Raji (cell line): ENCODE measurements around the gene CCDC15.

Experiments
- POLR2A ChIP-seq: IDR thresholded peaks from 2 replicates; pipeline ENCODE4 v1.6.1; 2011; ENCODE audit warnings: low read depth, low read length, control low read depth; ENCODE audit not compliant: insufficient read depth

CCDC15 gene

DNA sequence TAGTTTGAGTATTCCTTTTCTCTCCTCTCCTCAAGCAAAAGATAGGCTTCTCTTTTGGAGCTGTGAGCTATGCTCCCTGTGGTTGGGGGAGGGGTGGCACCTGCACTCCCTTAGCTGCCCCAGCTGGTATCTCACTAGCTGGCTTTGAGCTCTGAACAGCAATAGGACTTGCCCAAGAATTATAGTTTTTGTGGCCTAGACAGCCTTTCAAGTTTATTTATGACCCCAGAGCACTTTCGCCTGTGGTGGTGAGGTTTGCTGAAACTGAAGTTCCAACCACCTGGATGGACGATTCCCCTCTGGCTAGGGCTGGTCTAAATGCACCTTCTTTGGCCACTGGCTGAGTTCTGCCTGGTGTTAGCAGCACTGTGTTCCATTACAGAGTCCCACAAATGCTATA is 72.0 kb downstream of the CCDC15 start:
- no peak for TF ChIP-seq POLR2A

DNA sequence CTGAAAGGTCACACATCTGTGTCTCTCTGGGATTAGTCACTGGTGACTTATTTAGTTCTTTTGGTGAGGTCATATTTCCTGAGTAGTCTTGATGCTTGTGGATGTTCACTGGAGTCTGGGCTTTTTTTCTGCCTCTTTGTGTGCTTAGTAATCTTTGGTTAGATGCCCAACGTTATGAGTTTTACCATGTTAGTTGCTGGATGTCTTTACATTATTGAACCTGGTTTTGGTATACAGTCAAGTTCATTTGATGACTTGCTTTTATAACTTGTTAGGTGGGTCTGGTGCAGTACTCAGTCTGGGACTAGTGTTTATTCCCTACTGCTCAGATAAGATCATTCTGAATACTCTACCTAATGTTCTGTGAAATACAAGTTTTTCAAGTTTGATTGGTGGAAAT is 82.9 kb downstream of the CCDC15 start:
- TF ChIP-seq POLR2A, result no peak

DNA sequence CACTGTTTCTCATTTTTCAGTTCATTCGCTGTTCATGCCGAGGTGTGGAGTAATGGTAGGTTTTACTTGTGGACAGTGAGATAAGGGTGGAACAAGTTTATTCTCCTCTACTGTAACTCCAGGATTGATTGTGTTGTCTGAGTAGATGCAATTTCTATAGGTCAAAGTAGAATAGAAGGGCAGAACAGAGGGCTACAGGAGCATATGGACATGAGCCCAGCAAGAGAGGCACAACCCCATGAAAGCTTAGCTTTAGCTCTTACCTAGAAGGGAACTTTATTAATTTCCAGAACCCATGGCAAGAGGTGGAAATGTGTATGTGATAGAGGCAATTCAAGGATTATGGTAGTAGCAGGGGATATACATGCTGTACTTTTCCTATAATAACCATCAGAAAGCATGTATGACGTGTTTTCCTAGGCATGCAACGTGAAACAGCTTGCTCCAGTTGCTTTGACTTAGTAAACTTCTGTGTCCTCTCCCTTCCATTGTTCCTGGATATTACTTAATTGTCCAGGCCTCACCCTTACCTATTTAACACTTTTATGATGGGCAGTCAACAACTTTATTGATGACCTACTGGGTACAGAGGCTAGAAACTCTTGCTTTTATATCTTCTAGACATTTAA is 95.3 kb downstream of the CCDC15 start:
- no peak for TF ChIP-seq POLR2A

DNA sequence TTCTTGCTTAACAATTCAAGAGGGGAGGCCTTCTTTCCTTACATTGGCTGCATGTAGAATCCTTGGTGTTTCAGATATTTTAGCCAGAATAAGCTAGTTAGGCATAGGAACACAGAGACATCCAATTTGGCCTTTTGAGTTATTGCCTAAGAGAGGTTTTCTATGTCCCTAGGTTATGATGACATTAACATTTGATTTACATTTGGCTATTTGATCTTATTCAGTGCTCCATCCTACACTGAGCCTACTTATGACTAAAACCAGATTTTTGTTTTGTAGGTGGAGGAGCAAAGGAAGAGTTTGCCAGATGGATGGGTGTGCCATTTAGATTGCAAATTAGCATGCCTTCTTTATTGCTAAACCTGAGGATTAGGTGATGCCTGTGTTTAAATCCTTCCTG is 98.0 kb downstream of the CCDC15 start:
- TF ChIP-seq POLR2A, result no peak

DNA sequence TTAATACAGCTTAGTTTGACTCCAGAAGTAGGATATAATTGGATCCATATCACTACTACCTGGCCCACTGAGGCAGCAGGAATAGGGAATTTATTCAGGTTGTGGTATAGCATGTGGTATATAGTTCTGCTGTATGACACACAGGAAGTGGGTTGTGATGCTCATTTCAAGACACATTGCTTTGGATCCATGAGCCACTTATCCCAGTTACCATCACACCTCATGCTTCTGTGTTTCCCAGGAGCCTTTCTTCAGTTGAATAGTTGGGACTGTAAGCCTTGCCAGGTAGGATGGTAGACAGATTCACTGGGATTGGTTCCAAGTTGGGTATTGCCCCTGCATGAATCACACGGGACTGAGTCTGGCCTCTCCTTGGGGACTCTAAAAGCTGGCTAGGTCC is 99.2 kb downstream of the CCDC15 start:
- TF ChIP-seq POLR2A, result no peak

DNA sequence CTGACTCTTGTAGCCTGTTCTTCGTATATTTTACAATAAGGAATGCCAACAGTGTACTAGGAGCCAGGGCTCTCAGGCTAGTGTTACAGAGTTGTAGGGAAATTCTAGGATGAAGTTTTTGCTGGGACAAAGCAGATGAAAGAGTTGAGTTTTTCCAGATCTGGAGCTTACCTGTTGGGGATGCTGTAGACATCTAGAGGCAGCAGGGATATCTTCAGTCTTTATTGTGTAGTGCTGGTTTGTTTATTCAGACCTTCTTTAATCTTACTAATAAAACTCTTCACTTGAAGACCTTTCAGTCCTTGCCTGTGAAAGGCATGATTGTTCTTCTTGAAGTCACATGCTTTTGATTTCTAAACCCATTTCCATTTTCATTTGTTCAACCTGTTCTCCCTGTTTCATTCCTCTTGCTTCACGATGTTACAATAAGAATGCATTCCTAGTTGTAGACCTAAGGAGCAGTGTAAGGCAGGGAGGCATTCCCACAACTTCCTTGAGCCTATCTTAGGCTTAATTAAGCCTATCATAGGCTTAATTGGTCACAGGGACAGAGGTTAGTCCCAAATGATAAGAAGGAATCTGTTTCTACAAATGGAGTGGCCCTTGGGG is 101.2 kb downstream of the CCDC15 start:
- TF ChIP-seq POLR2A, result no peak

DNA sequence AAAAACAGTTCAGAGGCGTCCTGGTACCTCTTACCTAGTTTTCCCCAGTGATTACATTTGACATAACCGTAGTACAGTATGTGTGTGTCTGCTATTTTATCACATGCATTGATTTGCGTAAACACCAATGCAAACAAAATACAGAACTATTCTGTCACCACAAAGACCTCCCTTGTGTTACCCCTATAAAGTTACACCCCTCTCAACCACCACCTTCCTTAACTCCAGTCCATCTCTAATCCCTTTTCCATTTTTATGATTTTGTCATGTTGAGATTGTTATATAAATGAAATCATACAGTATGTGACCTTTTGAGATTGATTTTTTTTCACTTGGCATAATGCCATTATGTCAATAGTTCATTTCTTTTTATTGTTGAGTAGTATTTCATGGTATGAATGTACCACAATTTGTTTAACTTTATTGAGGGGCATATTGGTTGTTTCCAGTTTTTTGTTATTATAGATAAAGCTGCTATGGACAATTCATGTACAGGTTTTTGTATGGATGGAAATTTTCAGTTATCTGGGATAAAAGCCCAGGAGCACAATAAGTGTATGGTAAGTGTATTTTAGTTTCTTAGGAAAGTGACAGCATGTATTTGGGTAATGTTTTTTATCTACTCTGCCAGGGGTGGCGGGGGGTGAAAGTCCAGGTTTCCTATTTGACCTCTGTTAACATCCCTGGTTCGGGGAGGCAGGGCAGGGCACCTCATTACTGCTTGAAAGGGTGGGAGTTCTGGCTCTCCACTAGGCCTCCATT is 103.1 kb downstream of the CCDC15 start:
- no peak for TF ChIP-seq POLR2A

DNA sequence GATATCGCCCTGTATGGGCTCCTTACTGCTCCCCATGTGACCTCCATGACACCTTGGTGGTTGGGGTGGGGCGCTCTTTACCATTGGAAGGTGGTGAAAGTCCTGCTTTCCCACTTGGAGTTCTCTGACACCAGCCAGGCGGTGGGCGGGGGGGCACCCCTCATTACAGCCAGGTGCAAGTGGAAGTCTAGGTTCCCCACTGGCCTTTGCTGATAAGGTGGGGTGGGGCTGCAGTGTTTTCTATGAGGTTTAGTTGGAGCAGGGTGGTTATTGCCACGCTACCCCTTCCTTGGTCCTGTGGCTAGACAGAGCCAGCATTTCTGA is 103.7 kb downstream of the CCDC15 start:
- TF ChIP-seq POLR2A, result no peak

DNA sequence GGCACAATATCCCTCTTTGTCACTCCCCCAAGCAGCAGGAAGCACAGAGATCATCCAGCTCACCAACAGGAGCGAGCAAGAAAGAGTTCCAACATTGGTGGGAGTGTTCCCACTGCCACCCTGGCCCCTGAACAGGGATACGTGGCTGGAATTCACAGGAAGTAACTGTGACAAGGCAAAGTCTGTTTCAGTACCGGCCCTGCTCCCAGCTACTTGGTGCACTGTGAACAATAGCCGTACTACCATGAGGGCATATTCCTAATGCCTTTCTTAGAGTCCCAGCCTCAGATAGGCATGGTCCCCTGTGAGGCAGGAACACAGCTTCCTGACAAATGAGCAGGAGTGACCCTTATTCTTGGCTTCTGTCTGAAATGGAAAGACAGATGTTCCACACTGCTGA is 107.3 kb downstream of the CCDC15 start:
- TF ChIP-seq POLR2A, result no peak

DNA sequence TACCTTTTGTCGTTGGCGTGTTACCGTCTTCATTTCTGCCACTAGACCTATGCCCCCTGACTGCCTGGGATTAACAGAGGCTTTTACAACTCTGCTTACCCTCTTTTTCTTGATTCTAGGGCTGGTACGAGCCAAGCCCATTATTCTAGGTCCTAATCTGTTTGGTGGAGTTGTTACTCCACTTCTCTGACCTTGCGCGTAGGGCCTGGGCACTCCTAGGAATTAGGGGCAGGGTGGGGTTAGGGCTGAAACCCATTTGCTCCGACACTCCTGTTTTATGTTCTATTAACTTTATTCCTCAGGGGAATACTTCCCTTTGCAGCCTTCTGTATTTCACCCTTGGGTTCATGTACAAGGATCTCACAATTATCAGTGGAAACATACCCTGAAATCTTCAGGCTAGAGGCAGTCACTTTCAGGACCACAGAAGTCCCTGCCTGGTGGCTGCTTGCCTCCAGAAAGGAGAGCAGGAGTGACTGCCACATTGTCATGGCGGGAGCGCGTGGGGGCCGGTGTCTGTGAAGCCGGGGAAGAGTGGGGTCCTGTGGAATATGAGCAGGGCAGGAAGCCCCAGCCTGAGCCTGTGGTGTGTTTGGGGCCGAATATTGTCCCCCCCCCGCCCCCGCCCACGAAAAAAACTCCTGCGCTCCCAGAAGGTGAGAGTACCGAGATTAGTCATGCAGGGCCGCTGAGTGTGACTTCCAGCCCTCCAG is 108.4 kb downstream of the CCDC15 start:
- TF ChIP-seq POLR2A, result no peak

DNA sequence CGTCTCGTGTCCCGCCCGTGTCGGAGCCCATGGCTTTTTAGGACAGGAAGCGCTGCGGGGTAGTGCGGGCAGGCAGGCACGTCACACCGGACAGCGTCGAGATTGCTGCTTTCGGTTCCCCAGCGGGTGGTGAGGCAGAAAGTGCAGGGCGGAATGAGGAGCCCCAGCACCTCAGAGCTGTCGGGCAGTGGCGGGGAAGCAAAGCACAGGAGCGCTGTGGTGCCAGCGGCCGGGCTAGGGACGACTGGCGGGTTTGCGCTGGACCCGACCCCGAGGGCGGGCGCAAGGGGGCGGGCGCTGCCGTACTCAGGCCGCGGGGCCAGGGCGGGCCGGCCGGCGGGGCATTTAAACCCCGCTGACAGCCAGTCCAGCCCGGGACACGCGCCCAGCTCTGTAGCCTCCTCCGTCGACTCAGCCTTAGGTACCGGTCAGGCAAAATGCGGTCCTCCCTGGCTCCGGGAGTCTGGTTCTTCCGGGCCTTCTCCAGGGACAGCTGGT is 109.0 kb downstream of the CCDC15 start, which contains the start of gene SLC37A2:
Gene SLC37A2, plus strand, starts transcription at position 375 of the 498 bp plus-strand sequence. Its CDS starts 63 bp downstream, at position 438.
- no peak for TF ChIP-seq POLR2A

DNA sequence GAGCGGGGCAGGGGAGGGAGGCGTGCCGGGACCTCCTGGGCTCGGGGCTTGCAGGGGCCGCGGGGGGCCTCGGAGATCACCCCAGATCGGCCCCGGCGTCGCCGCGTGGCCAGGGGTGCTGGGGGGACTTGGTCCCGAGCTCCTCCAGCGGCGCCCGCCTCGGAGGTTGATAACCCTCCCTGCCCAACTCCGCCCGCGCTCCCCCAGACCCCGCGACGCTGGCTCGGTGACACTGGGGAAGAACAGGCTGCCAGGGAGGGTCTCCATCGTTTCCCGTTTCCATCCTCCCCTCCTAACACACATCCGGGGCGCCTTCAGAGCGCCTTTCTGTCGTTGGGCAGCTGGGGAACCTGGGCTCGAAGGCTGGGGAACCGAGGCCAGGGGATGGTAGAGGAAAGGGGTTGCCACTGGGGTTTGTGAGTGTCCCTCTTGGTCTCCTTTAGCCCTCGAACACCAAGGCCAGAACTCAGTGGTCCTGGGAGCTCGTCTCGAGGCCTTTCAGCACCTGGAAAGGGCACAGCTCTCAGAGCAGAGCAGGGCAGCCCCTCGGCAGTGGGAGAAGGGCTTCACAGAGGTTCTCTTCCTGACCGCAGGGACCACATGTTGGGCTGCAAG is 109.5 kb downstream of the CCDC15 start:
- no peak for TF ChIP-seq POLR2A

DNA sequence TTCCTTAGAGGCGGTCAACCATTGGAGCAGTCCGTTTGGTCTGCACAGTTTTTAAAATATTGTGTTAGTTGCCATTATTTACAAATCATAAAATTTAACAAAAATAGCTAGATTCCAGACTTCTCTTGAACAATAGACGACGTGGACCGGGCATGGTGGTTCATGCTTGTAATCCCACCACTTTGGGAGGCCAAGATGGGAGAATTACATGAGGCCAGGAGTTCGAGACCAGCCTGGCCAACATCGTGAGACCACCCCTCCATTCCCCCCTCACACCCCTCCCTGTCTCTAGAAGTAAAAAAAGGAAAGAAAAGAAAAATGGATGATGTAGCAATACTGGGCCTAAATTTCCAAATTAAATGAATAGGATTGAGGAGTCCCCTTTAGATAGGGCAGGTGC is 110.1 kb downstream of the CCDC15 start:
- TF ChIP-seq POLR2A, result no peak

DNA sequence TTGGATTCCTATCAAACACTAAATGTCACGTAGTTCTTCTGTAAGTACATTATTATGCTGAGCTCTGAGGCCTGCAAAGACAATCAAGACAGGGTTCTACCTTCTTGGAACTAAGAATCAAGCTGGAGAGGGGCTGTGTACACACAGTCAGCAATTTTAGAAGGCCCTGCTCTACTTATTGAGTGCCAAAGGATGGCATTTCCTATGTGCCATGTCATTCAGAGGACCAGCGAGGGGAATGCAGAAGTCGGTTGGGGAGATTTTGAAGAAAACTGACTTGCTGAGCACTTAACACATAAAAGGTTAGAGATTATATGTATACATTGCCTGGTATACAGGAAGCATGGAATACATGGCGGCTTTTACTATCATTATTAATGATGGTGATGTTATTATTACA is 114.4 kb downstream of the CCDC15 start:
- no peak for TF ChIP-seq POLR2A

DNA sequence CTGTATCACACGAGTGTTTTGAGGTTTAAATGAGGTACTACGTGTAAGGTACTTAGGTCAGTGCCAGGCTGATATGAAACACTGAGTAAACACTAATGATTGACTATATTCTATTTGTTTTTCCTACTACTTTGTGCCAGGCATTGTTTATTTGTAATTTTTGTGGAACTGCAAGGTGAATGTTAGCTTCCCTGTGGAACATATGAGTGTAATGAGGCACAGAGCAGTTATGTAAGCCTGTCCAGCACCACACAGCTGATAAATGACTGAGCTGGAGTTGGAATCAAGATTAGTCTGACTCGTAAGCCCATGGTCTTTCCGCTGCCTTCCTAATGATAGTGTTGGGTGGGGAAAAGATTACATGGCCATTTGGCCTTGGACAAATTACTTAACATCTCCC is 115.0 kb downstream of the CCDC15 start:
- TF ChIP-seq POLR2A, result no peak
